GM21737 (cell line): Measurements from ENCODE around the gene STRN.
"Not testable (repeated sequence)": the region's sequence is repeated elsewhere in the genome, so short reads cannot be mapped to it uniquely, and the experiment has no call there.

Source experiments
- ATAC-seq: cut with Tn5 transposase; IDR thresholded peaks from one replicate; pipeline ENCODE4 v1.9.1; 2021; ENCODE audit warnings: mild to moderate bottlenecking, moderate library complexity; ENCODE audit not compliant: unreplicated experiment

STRN gene

GRCh38 chr2:36912695-36913094 is 53.6 kb downstream of the STRN start:
- ATAC-seq, result no peak

- no peak for ATAC-seq
Observed at GRCh38 chr2:36911012-36911411, 55.3 kb downstream of the STRN start.

GRCh38 chr2:36906277-36906676 is 60.1 kb downstream of the STRN start:
- ATAC-seq, result no peak

- no peak for ATAC-seq
Observed at GRCh38 chr2:36904636-36905035, 61.7 kb downstream of the STRN start.

DNA sequence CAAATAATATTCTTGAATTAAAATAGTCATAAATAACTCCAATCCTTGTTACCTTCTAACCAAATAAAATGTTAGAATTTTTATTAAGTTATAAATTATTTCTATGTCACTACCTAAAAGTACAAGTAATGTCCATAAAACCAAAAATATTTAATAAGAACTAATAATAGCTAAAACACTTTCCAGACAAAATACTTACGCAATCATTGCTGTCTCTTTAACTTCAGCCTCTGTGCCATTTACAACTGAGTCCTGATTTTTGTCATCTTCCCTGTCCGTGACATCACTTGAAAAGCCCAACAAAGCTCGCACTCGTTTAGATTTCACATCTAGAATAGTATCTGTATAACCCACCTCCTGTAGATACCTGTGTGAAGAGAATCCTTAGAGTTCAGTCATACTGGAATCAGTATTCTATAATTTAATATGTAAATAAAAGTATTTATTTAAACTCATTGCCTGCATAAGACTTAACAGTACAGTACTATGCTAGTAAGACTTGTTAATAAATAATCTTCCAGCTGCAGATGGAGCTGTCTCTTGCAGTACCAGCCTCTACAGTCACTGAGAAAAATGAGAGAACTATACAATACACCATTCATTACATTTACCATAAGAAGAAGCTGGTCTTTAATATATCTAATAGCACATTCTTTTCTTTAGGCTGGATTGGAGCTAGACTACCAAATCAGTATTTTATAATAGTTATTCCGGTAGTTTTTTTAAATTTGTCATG is 63.8 kb downstream of the STRN start:
- ATAC-seq, result no peak

GRCh38 chr2:36892805-36893204 is 73.5 kb downstream of the STRN start:
- ATAC-seq, result no peak

- ATAC-seq, result no peak
Observed at GRCh38 chr2:36889795-36890194, 76.5 kb downstream of the STRN start.

DNA sequence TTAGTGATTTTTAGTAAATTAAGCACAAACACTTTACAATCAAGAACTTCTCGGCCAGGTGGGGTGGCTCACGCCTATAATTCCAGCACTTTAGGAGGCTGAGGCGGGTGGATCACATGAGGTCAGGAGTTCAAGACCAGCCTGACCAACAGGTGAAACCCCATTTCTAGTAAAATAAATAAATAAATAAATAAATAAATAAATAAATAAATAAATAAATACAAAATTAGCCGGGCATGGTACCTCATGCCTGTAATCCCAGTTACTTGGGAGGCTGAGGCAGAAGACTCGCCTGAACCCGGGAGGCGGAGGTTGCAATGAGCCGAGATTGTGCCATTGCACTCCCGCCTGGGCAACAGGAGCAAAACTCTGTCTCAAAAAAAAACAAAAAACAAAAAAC is 79.2 kb downstream of the STRN start:
- ATAC-seq, result not testable (repeated sequence)

- no peak for ATAC-seq
Observed at GRCh38 chr2:36886664-36887063, 79.7 kb downstream of the STRN start.

DNA sequence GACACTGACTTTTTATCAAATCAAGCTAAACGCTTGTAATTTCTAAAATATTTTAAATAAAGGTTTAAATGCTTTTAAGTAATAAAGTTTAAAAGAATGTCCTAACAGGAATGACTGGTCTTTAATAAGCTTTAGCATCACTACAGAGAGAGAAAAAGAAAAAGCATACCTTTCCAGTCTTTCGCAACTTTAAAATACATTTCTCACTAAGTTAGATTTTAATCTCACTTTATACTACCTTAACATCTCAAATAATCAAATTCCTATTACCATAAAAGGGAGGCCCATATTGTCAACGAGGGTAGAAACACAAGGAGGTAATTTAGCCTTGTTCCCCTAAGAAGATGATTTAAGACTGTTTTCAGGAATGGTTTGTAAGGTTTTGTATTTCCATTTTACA is 80.7 kb downstream of the STRN start:
- no peak for ATAC-seq

GRCh38 chr2:36882532-36882931 is 83.8 kb downstream of the STRN start:
- no peak for ATAC-seq

GRCh38 chr2:36881816-36882215 is 84.5 kb downstream of the STRN start:
- no peak for ATAC-seq

GRCh38 chr2:36878429-36878828 is 87.9 kb downstream of the STRN start:
- ATAC-seq, result no peak

DNA sequence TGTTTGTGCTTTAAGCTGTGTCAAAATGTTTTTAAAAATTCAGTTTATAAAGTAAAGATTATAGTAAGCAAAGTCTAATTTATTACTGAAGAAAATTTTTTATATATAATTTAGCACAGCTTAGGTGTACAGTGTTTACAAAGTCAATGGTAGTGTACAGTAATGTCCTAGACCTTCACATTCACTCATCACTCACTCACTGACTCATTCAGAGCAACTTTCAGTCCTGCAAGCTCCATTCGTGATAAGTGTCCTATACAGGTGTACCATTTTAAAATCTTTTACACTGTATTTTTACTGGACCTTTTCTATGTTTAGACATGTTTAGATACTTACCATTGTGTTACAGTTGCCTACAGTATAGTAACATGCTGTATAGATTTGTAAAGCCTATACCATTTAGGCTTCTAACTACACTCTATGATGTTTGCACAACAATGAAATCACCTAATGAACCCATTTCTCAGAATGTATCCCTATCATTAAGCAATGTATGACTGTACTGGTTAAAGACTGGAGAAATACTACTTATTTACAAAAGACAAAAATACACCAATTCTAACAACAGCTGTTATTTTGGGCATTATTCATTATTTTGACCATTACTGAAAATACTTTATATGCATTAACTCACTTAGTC is 95.1 kb downstream of the STRN start:
- ATAC-seq, result no peak

DNA sequence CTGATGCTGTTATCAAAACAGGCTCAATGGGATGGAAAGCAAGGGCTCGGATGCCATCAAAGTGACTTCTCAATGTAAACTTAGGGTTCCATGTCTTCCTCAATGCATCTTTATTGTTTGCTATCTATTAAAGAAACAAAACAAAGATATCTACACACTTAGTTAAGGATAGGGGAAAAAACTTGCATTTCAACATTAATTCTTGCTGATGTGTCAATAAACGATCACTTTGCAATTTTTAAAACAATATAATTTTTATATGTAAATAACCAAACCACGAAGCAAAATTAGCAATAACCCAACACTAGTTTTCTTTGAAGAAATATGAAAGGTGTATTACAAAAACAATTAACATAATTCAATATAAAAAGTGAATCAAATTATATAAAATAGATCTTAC is 96.7 kb downstream of the STRN start:
- ATAC-seq, result no peak

- ATAC-seq, result no peak
Observed at GRCh38 chr2:36861896-36862295, 104.4 kb downstream of the STRN start.

DNA sequence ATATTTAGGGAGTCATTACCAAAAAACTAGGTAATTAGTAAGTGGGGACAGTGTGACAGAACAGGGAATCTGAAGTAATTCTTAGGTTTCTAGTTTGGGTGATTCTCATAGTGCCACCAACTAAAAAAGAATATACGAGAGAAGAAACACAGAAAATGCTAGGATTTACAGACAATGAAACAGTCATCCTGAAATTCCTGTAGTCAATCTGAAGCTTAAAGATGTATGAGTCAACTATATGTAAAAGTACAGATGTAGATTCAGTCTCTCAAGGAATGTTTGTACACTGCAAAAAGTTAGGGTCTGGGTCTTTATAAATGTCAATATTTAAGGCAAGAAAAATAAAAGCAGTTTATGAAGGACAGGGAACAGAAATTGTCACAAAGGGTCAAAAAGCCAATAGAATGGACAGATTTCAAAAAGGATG is 107.0 kb downstream of the STRN start:
- no peak for ATAC-seq

DNA sequence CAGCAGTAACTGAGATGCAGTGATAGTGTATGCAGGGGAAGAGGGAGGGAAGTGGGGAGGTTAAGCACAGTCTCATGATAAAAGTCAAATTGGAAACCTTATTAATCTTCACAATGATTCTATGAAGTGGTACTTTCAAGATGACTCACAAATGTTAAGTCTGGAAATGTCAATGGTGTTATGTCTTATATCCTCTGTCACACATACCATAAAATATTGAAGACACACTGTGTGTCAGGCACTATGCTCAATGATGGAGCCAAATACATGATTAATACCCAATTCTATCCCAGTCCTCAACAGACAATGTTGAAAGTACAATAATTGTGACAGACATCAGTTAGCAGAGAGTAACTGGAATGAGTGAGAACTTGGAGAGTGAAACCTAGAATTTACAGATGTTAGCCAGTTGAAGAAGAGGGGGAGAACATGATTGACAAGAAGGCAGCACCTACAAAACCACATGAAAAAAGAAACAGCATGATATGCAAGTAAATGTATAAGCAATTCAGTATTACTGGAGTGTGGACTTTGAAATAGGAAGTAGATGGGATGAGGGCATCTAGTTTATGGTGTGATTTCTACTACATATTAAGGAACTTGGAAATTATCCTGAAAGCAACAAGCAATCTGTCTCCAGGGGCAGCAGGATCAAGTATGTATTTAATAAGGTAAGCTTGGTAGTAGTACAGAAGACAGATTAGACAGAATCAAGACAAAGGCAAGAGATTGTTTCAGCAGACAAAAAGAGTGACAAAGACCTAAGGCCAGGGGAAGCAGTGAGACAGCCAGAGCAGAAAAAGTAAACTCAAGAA is 107.6 kb downstream of the STRN start:
- peak; percentile 64 for ATAC-seq

DNA sequence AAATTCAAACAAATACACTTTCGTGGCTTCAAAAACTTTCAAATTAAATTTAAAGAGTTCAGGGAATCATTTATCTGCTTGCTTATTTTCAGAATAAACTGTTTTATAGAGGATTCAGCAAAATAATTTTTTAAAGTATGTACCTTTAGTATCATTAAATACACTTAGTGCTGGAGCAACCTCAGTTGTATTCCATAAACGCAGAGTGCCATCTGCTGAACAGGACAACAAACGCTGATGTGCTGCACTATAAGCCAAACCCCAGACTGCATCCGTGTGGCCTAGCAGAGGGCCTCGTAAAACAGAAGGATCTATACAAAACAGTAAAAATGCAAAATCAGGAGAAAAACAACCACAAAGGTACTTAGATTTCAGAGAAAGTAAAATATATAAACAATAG is 108.6 kb downstream of the STRN start:
- no peak for ATAC-seq

DNA sequence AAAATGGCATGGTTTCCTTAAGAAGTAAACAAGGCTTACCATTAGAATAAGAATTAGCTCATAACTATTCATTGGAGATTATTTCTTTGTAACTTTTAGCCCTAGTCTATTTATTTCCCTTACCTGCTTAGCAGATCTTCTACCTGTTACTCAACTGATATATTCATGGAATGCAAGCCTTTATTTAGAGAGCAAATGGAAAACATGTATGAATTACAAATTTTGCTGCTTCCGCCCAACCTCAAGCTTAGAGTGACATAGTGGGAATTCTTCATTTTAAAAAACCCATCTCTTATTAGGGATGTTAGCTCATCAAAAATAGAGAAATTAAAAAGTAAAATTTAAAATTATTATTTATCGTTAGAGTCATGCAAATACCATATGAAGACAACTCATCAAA is 110.9 kb downstream of the STRN start:
- ATAC-seq, result no peak

- no peak for ATAC-seq
Observed at GRCh38 chr2:36854241-36854640, 112.1 kb downstream of the STRN start.

DNA sequence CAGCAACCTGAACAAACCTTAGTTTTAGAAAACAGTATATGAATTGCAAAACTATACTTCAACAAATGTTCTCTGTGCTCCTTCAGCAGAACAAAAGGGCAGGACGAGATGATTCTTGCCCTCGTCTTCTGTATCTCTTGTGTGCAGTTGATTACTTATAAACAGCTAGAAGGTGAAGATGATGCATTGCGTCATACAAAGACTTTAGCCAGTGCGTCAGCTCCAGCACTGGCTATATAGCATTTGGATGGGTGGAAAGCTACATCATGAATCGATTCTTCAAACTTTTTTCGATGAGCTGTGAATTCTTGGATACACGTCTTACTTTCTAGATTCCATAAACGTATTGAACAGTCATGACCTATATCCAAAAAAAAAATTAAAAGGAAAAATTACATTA is 117.1 kb downstream of the STRN start:
- ATAC-seq, result no peak
